ENCODE data around the gene PDIA5. TPM values are rescaled to one million over a fixed set of nuclear protein-coding genes. Genes with fewer than 3 reads are reported as not detected.

Gene PDIA5
- total RNA-seq, 2 donors from 2014 or later = 28.0 to 33.2 TPM

GRCh38 chr3:123070510-123070909, 3.7 kb downstream of the PDIA5 start:
- Histone ChIP-seq H3K27ac (no peak overlapping the region), H3K9me3 (no peaks in the 10 kb centered on the region), H3K4me3 (no peak overlapping the region), H3K36me3 (no peaks in the 10 kb centered on the region), H3K27me3 (replicated peaks; ENCODE audit: insufficient read depth) (no peaks in the 10 kb centered on the region), H3K4me1 (ENCODE audit: control insufficient read depth in 1 of 2, low read depth in 2 of 2) (peaks cover 11 to 52% of the 10 kb centered on the region in 2 donors)
- ATAC-seq (ENCODE audit: insufficient number of reproducible peaks, low FRiP score, low read depth) = no peak
- TF ChIP-seq CTCF (IDR thresholded peaks at IDR 0.05) = no peak
- no peak for DNase-seq (ENCODE audit: low spot score)

GRCh38 chr3:123071146-123071545, 4.3 kb downstream of the PDIA5 start:
- Histone ChIP-seq H3K36me3 (no peaks in the 10 kb centered on the region), H3K9me3 (no peaks in the 10 kb centered on the region), H3K27me3 (replicated peaks; ENCODE audit: insufficient read depth) (no peaks in the 10 kb centered on the region), H3K4me1 (ENCODE audit: control insufficient read depth in 1 of 2, low read depth in 2 of 2) (peaks cover 11 to 56% of the 10 kb centered on the region in 2 donors), H3K27ac (peak overlapping the region; percentile 40 to 44), H3K4me3 (no peak overlapping the region)
- ATAC-seq (ENCODE audit: insufficient number of reproducible peaks, low FRiP score, low read depth) (no peak), DNase-seq (ENCODE audit: low spot score) (no peak)
- TF ChIP-seq CTCF (IDR thresholded peaks at IDR 0.05) = peak; percentile 27

GRCh38 chr3:123071581-123071980, 4.8 kb downstream of the PDIA5 start:
- TF ChIP-seq CTCF (IDR thresholded peaks at IDR 0.05) = no peak
- Histone ChIP-seq H3K9me3 (no peaks in the 10 kb centered on the region), H3K27me3 (replicated peaks; ENCODE audit: insufficient read depth) (no peaks in the 10 kb centered on the region), H3K36me3 (no peaks in the 10 kb centered on the region), H3K27ac (peak overlapping the region; percentile 40 to 44), H3K4me1 (ENCODE audit: control insufficient read depth in 1 of 2, low read depth in 2 of 2) (peaks cover 12 to 56% of the 10 kb centered on the region in 2 donors), H3K4me3 (no peak overlapping the region)
- ATAC-seq (ENCODE audit: insufficient number of reproducible peaks, low FRiP score, low read depth) (no peak), DNase-seq (ENCODE audit: low spot score) (no peak)

GRCh38 chr3:123072152-123072551, 5.3 kb downstream of the PDIA5 start:
- Histone ChIP-seq H3K4me3 (no peak overlapping the region), H3K9me3 (no peaks in the 10 kb centered on the region), H3K36me3 (no peaks in the 10 kb centered on the region), H3K27ac (peak overlapping the region; percentile 29 to 34), H3K27me3 (replicated peaks; ENCODE audit: insufficient read depth) (no peaks in the 10 kb centered on the region), H3K4me1 (ENCODE audit: control insufficient read depth in 1 of 2, low read depth in 2 of 2) (peaks cover 17 to 61% of the 10 kb centered on the region in 2 donors)
- no peak for TF ChIP-seq CTCF (IDR thresholded peaks at IDR 0.05)
- DNase-seq (ENCODE audit: low spot score) (no peak), ATAC-seq (ENCODE audit: insufficient number of reproducible peaks, low FRiP score, low read depth) (no peak)

- Histone ChIP-seq H3K9me3 (no peaks in the 10 kb centered on the region), H3K4me3 (no peak overlapping the region), H3K4me1 (ENCODE audit: control insufficient read depth in 1 of 2, low read depth in 2 of 2) (peaks cover 22 to 66% of the 10 kb centered on the region in 2 donors), H3K27me3 (replicated peaks; ENCODE audit: insufficient read depth) (no peaks in the 10 kb centered on the region), H3K36me3 (no peaks in the 10 kb centered on the region), H3K27ac (peak overlapping the region; percentile 29 to 34)
- DNase-seq (ENCODE audit: low spot score) = no peak
- no peak for ATAC-seq (ENCODE audit: insufficient number of reproducible peaks, low FRiP score, low read depth)
- no peak for TF ChIP-seq CTCF (IDR thresholded peaks at IDR 0.05)
Observed at GRCh38 chr3:123072564-123072963, 5.7 kb downstream of the PDIA5 start.
